IMR-90 (cell line): ENCODE results near the gene PBLD. TPM values are rescaled to one million over a fixed set of nuclear protein-coding genes. Genes with fewer than 3 reads are reported as not detected.
"Not testable (repeated sequence)": the region's sequence is repeated elsewhere in the genome, so short reads cannot be mapped to it uniquely, and the experiment has no call there.

Source experiments
- ATAC-seq: fragments of 200-7000 bp; cut with Tn5 transposase; 2 replicates; pipeline ENCODE4 v1.9.1; 2020; ENCODE audit warnings: low read depth, mild to moderate bottlenecking, moderate library complexity
- BruUV-seq: library from RNA; stranded (reverse); fragments of 400-500 nt; replicated peaks from 2 replicates; lab custom pipeline; 2021; lab: Mats Ljungman, UMichigan
- CTCF ChIA-PET: fragments of 300-600 bp; formaldehyde crosslinking; extraction: SDS; loops from one replicate; lab custom pipeline; 2021; ENCODE audit warnings: antibody characterized with exemption; lab: Yijun Ruan, JAX
- POLR2A ChIA-PET: fragments of 300-600 bp; sonication (Branson Sonifier 250); formaldehyde crosslinking; loops from one replicate; lab custom pipeline; 2022; ENCODE audit warnings: antibody characterized with exemption; ENCODE audit not compliant: unreplicated experiment; lab: Charles Lee
- DNase-seq: peaks from one replicate; pipeline ENCODE4 v3.0.0; 2013
- H2AFZ ChIP-seq: replicated peaks from 2 replicates; pipeline ENCODE3; 2013; ENCODE audit warnings: low read length, mild to moderate bottlenecking; ENCODE audit not compliant: poor library complexity
- H2AK5ac ChIP-seq: 2 replicates; pipeline ENCODE4 v1.6.1; 2013; ENCODE audit warnings: low read depth, low read length, inconsistent platforms
- H2AK9ac ChIP-seq: replicated peaks from 2 replicates; pipeline ENCODE3; 2013; ENCODE audit warnings: mild to moderate bottlenecking, low read depth, low read length, moderate library complexity; ENCODE audit not compliant: poor library complexity
- H2BK120ac ChIP-seq: 2 replicates; pipeline ENCODE4 v1.6.1; 2013; ENCODE audit warnings: low read depth, low read length, inconsistent platforms
- H2BK15ac ChIP-seq: 3 replicates; pipeline ENCODE4 v1.6.1; 2013; ENCODE audit warnings: low read depth, low read length, inconsistent platforms
- H2BK20ac ChIP-seq: 2 replicates; pipeline ENCODE4 v1.6.1; 2013; ENCODE audit warnings: low read depth, mild to moderate bottlenecking, inconsistent platforms, low read length, moderate library complexity
- H2BK5ac ChIP-seq: 2 replicates; pipeline ENCODE4 v1.6.1; 2013; ENCODE audit warnings: mild to moderate bottlenecking, low read depth, low read length, inconsistent platforms; ENCODE audit not compliant: poor library complexity, severe bottlenecking
- H3K14ac ChIP-seq: replicated peaks from 2 replicates; pipeline ENCODE4 v1.6.1; 2013; ENCODE audit warnings: low read depth, low read length, inconsistent platforms
- H3K18ac ChIP-seq: 2 replicates; pipeline ENCODE4 v1.6.1; 2013; ENCODE audit warnings: low read depth, low read length, control low read depth
- H3K23ac ChIP-seq: 2 replicates; pipeline ENCODE4 v1.6.1; 2013; ENCODE audit warnings: low read depth, low read length, inconsistent platforms
- H3K27ac ChIP-seq: 2 replicates; pipeline ENCODE4 v1.5.1; 2013; ENCODE audit warnings: mild to moderate bottlenecking, control low read depth, low read length; ENCODE audit not compliant: insufficient read depth
- H3K27me3 ChIP-seq: 2 replicates; pipeline ENCODE4 v1.6.1; 2013; ENCODE audit warnings: low read length; ENCODE audit not compliant: control insufficient read depth, insufficient read depth
- H3K36me3 ChIP-seq: 2 replicates; pipeline ENCODE4 v1.6.1; 2013; ENCODE audit warnings: low read length, mixed read lengths; ENCODE audit not compliant: control insufficient read depth, insufficient read depth
- H3K4ac ChIP-seq: 2 replicates; pipeline ENCODE4 v1.6.1; 2013; ENCODE audit warnings: low read depth, low read length, inconsistent platforms
- H3K4me1 ChIP-seq: 2 replicates; pipeline ENCODE4 v1.6.1; 2013; ENCODE audit warnings: low read length, mixed read lengths; ENCODE audit not compliant: control insufficient read depth, insufficient read depth
- H3K4me2 ChIP-seq: 2 replicates; pipeline ENCODE4 v1.6.1; 2013; ENCODE audit warnings: low read depth, mild to moderate bottlenecking, control low read depth, low read length, moderate library complexity
- H3K4me3 ChIP-seq: 2 replicates; pipeline ENCODE4 v1.5.1; 2013; ENCODE audit warnings: low read depth, mild to moderate bottlenecking, control low read depth, low read length, moderate library complexity; ENCODE audit not compliant: insufficient read depth
- H3K56ac ChIP-seq: 2 replicates; pipeline ENCODE4 v1.6.1; 2013; ENCODE audit warnings: low read length, inconsistent platforms; ENCODE audit not compliant: insufficient read depth; ENCODE audit errors: extremely low read depth
- H3K79me1 ChIP-seq, 2 experiments: 2 replicates each; pipeline ENCODE4 v1.6.1; 2013; ENCODE audit warnings: low read length in 2 of 2, inconsistent platforms in 1 of 2, low read depth in 1 of 2
- H3K9ac ChIP-seq: 2 replicates; pipeline ENCODE4 v1.6.1; 2013; ENCODE audit warnings: low read depth, low read length, control low read depth
- H3K9me1 ChIP-seq: 2 replicates; pipeline ENCODE4 v1.6.1; 2013; ENCODE audit warnings: low read length, inconsistent platforms; ENCODE audit not compliant: insufficient read depth
- H3K9me3 ChIP-seq: 2 replicates; pipeline ENCODE4 v1.6.1; 2013; ENCODE audit warnings: low read length; ENCODE audit not compliant: control insufficient read depth, insufficient read depth
- H4K20me1 ChIP-seq: 2 replicates; pipeline ENCODE4 v1.6.1; 2013; ENCODE audit warnings: low read length, inconsistent platforms; ENCODE audit not compliant: insufficient read depth
- H4K5ac ChIP-seq: 2 replicates; pipeline ENCODE4 v1.6.1; 2013; ENCODE audit warnings: mild to moderate bottlenecking, low read depth, low read length, control low read depth
- H4K8ac ChIP-seq, 2 experiments: 2 replicates each; pipeline ENCODE4 v1.6.1; 2013; ENCODE audit warnings: low read depth in 2 of 2, low read length in 2 of 2, control low read depth in 1 of 2, inconsistent platforms in 1 of 2
- H4K91ac ChIP-seq: 2 replicates; pipeline ENCODE4 v1.6.1; 2013; ENCODE audit warnings: low read depth, low read length, inconsistent platforms; ENCODE audit not compliant: insufficient read depth
- BHLHE40 ChIP-seq: fragments of 150-350 bp; IDR thresholded peaks from 2 replicates; pipeline ENCODE4 v1.6.1; 2016; ENCODE audit warnings: mild to moderate bottlenecking, low read depth, low read length
- CTCF ChIP-seq: conservative IDR thresholded peaks from 2 replicates; pipeline ENCODE4 v1.5.1; 2012; ENCODE audit warnings: mild to moderate bottlenecking, low read depth, low read length, improper control_type of control experiment
- MAZ ChIP-seq: IDR thresholded peaks from 2 replicates; pipeline ENCODE4 v1.6.1; 2012; ENCODE audit warnings: low read depth, mild to moderate bottlenecking, low read length, improper control_type of control experiment, moderate library complexity, borderline replicate concordance
- SMC3 ChIP-seq: fragments of 150-350 bp; IDR thresholded peaks from 2 replicates; pipeline ENCODE4 v1.6.1; 2016; ENCODE audit warnings: low read depth, mild to moderate bottlenecking, antibody characterized with exemption, low read length, moderate library complexity
- WGBS, 2 experiments: methylation state at CpG; one replicate each; pipeline versions ENCODE4 v1.1.5 to v1.1.7; 2013; ENCODE audit warnings: missing lambda C conversion rate in 2 of 2; ENCODE audit not compliant: insufficient read length in 1 of 2; ENCODE audit errors: extremely low coverage in 2 of 2; 5-methylcytosine and 5-hydroxymethylcytosine counted together
- dilution Hi-C: fragments of 300-500 bp; cut with HindIII; formaldehyde crosslinking; loops from one replicate; pipeline ENCODE4 v1.14.3; 2018; ENCODE audit warnings: low sequenced_read_pairs; ENCODE audit not compliant: unreplicated experiment
- in situ Hi-C: fragments of 300-500 bp; cut with MboI; formaldehyde crosslinking; loops from 3 replicates; pipeline ENCODE4 v1.14.3; 2019; ENCODE audit warnings: low sequenced_read_pairs, inconsistent platforms, mixed read lengths
- intact Hi-C: fragments of 100-400 bp; cut with micrococcal nuclease; formaldehyde crosslinking; loops from 2 replicates; pipeline ENCODE4 v1.10.0; 2022
- polyA plus RNA-seq, 3 experiments: library from polyadenylated mRNA; depleted of rRNA; stranded (reverse); fragments of >200 nt; gene quantifications; 2 replicates each; pipeline ENCODE4 v1.2.3, GENCODE V29; 2012; ENCODE audit warnings: low replicate concordance in 1 of 3
- total RNA-seq: library from RNA; depleted of rRNA; stranded (reverse); fragments of >200 nt; gene quantifications from 2 replicates; pipeline ENCODE4 v1.2.3, GENCODE V29; 2012

The PBLD gene
- total and polyA plus RNA-seq, 2 of the 4 experiments (the other 2 are of a cell fraction) = 3.3 to 5.7 TPM

- H3K79me1 ChIP-seq = no peaks in the 10 kb centered on the region; a peak in 1 of 4 replicates
- no peak overlapping the region for H3K9ac ChIP-seq
- no peak overlapping the region for H4K91ac ChIP-seq
- no peak overlapping the region for H3K14ac ChIP-seq
- DNase-seq = no peak
- no CpG with 5 or more reads among the region's 1 CpG for WGBS, 2 experiments
- dilution Hi-C loops (no loop called here), in situ Hi-C loops (no loop called here), intact Hi-C loops (no loop called here)
- no peak overlapping the region for H2BK20ac ChIP-seq
- H3K4me2 ChIP-seq = no peak overlapping the region
- no peak overlapping the region for H2AK5ac ChIP-seq
- ChIA-PET CTCF (interaction anchor here (0.5 kb wide), 1 partner anchor 159 kb away, joined by 3 read pairs; no protein-coding TSS in a partner anchor), POLR2A (no interaction called here)
- no peaks in the 10 kb centered on the region for H3K36me3 ChIP-seq
- no peak overlapping the region for H3K56ac ChIP-seq
- ATAC-seq = no peak
- H3K4ac ChIP-seq = no peak overlapping the region
- no peak overlapping the region for H2BK5ac ChIP-seq
- H4K5ac ChIP-seq = no peak overlapping the region
- no peaks in the 10 kb centered on the region for H4K20me1 ChIP-seq
- H3K4me1 ChIP-seq = no peaks in the 10 kb centered on the region
- no peak overlapping the region for H3K23ac ChIP-seq
- no peak overlapping the region for H2BK120ac ChIP-seq
- no peak overlapping the region for H2AK9ac ChIP-seq
- no peaks in the 10 kb centered on the region for H3K27me3 ChIP-seq
- no TSS peak for BruUV-seq
- H3K27ac ChIP-seq = no peak overlapping the region
- TF ChIP-seq BHLHE40 = no peak
- no peak for TF ChIP-seq SMC3
- no peak for TF ChIP-seq CTCF
- no peak for TF ChIP-seq MAZ
- H3K9me3 ChIP-seq = peaks cover 8% of the 10 kb centered on the region
- H3K4me3 ChIP-seq = no peak overlapping the region
- H3K9me1 ChIP-seq = no peaks in the 10 kb centered on the region
- no peak overlapping the region for H3K18ac ChIP-seq
- H4K8ac ChIP-seq = no peak overlapping the region
- no peak overlapping the region for H2AFZ ChIP-seq
- no peak overlapping the region for H2BK15ac ChIP-seq
Measured at GRCh38 chr10:68315582-68315981, 17.1 kb downstream of the PBLD start.

DNA sequence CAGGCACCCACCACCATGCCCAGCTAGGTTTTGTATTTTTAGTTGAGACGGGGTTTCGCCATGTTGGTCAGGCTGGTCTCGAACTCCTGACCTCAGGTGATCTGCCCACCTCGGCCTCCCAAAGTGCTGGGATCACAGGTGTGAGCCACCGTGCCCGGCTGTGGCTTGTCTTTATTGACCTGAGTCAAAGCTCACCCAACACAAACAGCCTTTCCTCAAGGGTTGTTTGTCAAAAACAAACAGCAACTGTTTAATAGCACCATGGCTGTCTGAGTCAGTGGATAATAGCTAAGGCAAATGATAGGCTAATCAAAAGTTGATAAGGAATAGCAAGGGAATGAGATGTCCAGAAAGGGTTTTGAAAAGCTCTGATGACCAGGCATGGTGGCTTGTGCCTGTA, 17.8 kb downstream of the PBLD start:
- intact Hi-C loops, H3K14ac ChIP-seq, H4K20me1 ChIP-seq, H3K9me3 ChIP-seq, H2BK15ac ChIP-seq, H4K8ac ChIP-seq, H2AK5ac ChIP-seq, DNase-seq, H3K27me3 ChIP-seq, ATAC-seq, H3K79me1 ChIP-seq, H4K91ac ChIP-seq, CTCF ChIA-PET, H3K4me1 ChIP-seq, H4K5ac ChIP-seq, H2BK120ac ChIP-seq, BruUV-seq, H3K56ac ChIP-seq, H2BK20ac ChIP-seq, H2AFZ ChIP-seq, H3K9me1 ChIP-seq, H3K18ac ChIP-seq, H3K4ac ChIP-seq, H3K4me3 ChIP-seq, H3K36me3 ChIP-seq, H3K9ac ChIP-seq, H3K23ac ChIP-seq, dilution Hi-C loops, H2AK9ac ChIP-seq, H3K4me2 ChIP-seq, H3K27ac ChIP-seq, POLR2A ChIA-PET, in situ Hi-C loops, H2BK5ac ChIP-seq: not testable (repeated sequence)
- WGBS, 2 experiments = 67% methylated on average over 1 of the region's 6 CpGs; no CpG with 5 or more reads in 1 of the 2 experiments
